Hippocampal formation (tissue), 2 donors: ENCODE measurements around the gene LYPD6.

Experiments used
- DNase-seq, 2 donors: peaks; one replicate each; lab custom pipeline; 2025; lab: John Stamatoyannopoulos, UW

Gene LYPD6

GRCh38 chr2:149507974-149508373, 177.6 kb downstream of the LYPD6 start:
- no peak for DNase-seq

GRCh38 chr2:149513461-149513860, 183.1 kb downstream of the LYPD6 start:
- no peak for DNase-seq
